Fibroblast of lung (primary cell): Measurements from ENCODE around the gene BCAS3. TPM values are rescaled to one million over a fixed set of nuclear protein-coding genes. Genes with fewer than 3 reads are reported as not detected.

Experiments used
- DNase-seq, 2 donors: peaks; one replicate each; pipeline versions ENCODE4 v3.0.0 to v3.0.0-alpha.2; 2010; ENCODE audit warnings: low read depth in 2 of 2
- H2AFZ ChIP-seq: 2 replicates; pipeline ENCODE4 v1.5.1; 2012; ENCODE audit warnings: low read length, control low read depth, inconsistent platforms
- H3K27ac ChIP-seq: 2 replicates; pipeline ENCODE4 v1.5.1; 2011; ENCODE audit warnings: low read length, control low read depth; ENCODE audit not compliant: insufficient read depth
- H3K27me3 ChIP-seq: 2 replicates; pipeline ENCODE4 v1.5.1; 2011; ENCODE audit warnings: mild to moderate bottlenecking, low read length; ENCODE audit not compliant: control insufficient read depth, insufficient read depth
- H3K36me3 ChIP-seq: 2 replicates; pipeline ENCODE4 v1.5.1; 2011; ENCODE audit warnings: low read length; ENCODE audit not compliant: control insufficient read depth, insufficient read depth
- H3K4me1 ChIP-seq: 2 replicates; pipeline ENCODE4 v1.5.1; 2011; ENCODE audit warnings: low read length; ENCODE audit not compliant: control insufficient read depth, insufficient read depth; ENCODE audit errors: extremely low read depth
- H3K4me2 ChIP-seq: 2 replicates; pipeline ENCODE4 v1.5.1; 2011; ENCODE audit warnings: low read length, control low read depth; ENCODE audit not compliant: insufficient read depth; ENCODE audit errors: extremely low read depth
- H3K4me3 ChIP-seq, 4 experiments: fragments of 200-600 bp in 1 of 4; sonication (generic) in 1 of 4; replicated peaks in 1 of 4; 2 replicates each; pipeline ENCODE4 v1.5.1; 2011 to 2016; ENCODE audit warnings: low read length in 4 of 4, low read depth in 3 of 4, mild to moderate bottlenecking in 3 of 4, control low read depth in 2 of 4, inconsistent platforms in 1 of 4, mixed read lengths in 1 of 4; ENCODE audit not compliant: insufficient read depth in 1 of 4; ENCODE audit errors: control extremely low read depth in 1 of 4
- H3K79me2 ChIP-seq: 2 replicates; pipeline ENCODE4 v1.5.1; 2012; ENCODE audit warnings: mild to moderate bottlenecking, low read length, inconsistent platforms; ENCODE audit not compliant: control insufficient read depth, insufficient read depth
- H3K9ac ChIP-seq: 2 replicates; pipeline ENCODE4 v1.5.1; 2011; ENCODE audit warnings: mild to moderate bottlenecking, low read length, control low read depth; ENCODE audit not compliant: insufficient read depth
- H3K9me3 ChIP-seq: 2 replicates; pipeline ENCODE4 v1.5.1; 2012; ENCODE audit warnings: low read depth, low read length; ENCODE audit not compliant: control insufficient read depth, insufficient read depth
- H4K20me1 ChIP-seq: 2 replicates; pipeline ENCODE4 v1.5.1; 2011; ENCODE audit warnings: low read length; ENCODE audit not compliant: control insufficient read depth, insufficient read depth; ENCODE audit errors: extremely low read depth
- EZH2 ChIP-seq: IDR thresholded peaks from 2 replicates; pipeline ENCODE4 v1.5.1; 2012; ENCODE audit warnings: low read length, control low read depth, mild to moderate bottlenecking; ENCODE audit errors: missing control alignments
- polyA plus RNA-seq, 2 donors: library from polyadenylated mRNA; depleted of rRNA in 1 of 2; stranded (reverse) in 1 of 2; unstranded in 1 of 2; fragments of >200 nt; gene quantifications; 2 replicates each; pipeline ENCODE4 v1.2.1, GENCODE V29; 2011 to 2012; ENCODE audit warnings: missing spikeins in 1 of 2
- total RNA-seq: library from RNA; depleted of rRNA; stranded (reverse); fragments of >200 nt; gene quantifications from 2 replicates; pipeline ENCODE4 v1.2.1, GENCODE V29; 2014
- TF ChIP-seq, protein P1 (sequence below), 2 donors: IDR thresholded peaks in 1 of 2; conservative IDR thresholded peaks in 1 of 2; 1 replicate in 1 of 2; 2 replicates in 1 of 2; pipeline ENCODE4 v1.5.1; 2011 to 2012; ENCODE audit warnings: low read length in 2 of 2, control low read depth in 1 of 2, inconsistent platforms in 1 of 2, low read depth in 1 of 2, mild to moderate bottlenecking in 1 of 2

The BCAS3 gene
- total and polyA plus RNA-seq, 2 donors (not counting 1 experiment from before 2014, with no cell fraction given), result 9.9 to 43.6 TPM

DNA sequence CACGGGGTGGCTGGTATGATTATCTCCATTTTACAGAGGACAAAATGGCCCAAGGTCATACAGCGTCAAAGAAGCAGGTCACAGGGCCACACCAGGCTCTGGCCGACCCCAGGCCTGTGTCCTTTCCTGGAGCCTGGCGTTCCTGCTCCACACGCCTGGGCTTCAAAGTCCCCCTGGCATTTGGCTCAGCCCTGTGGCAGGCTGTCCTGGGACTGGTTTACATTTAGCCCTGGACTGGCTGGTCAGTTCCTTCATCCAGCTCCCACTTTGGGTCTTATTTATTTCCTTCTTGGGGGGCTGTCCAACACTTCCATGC is 737.2 kb downstream of the BCAS3 start:
- no peaks in the 10 kb centered on the region for H3K27me3 ChIP-seq
- H3K4me1 ChIP-seq, result peaks cover 32% of the 10 kb centered on the region
- H3K79me2 ChIP-seq, result peaks cover 26% of the 10 kb centered on the region
- H3K9ac ChIP-seq, result no peak overlapping the region
- H3K4me3 ChIP-seq, result peak overlapping the region in 1 of 4 experiments; percentile 81
- H3K36me3 ChIP-seq, result no peaks in the 10 kb centered on the region
- no peaks in the 10 kb centered on the region for H3K9me3 ChIP-seq
- H2AFZ ChIP-seq, result no peak overlapping the region
- no peak overlapping the region for H3K4me2 ChIP-seq
- H4K20me1 ChIP-seq, result no peaks in the 10 kb centered on the region
- no peak for TF ChIP-seq EZH2
- TF ChIP-seq, protein P1, sequence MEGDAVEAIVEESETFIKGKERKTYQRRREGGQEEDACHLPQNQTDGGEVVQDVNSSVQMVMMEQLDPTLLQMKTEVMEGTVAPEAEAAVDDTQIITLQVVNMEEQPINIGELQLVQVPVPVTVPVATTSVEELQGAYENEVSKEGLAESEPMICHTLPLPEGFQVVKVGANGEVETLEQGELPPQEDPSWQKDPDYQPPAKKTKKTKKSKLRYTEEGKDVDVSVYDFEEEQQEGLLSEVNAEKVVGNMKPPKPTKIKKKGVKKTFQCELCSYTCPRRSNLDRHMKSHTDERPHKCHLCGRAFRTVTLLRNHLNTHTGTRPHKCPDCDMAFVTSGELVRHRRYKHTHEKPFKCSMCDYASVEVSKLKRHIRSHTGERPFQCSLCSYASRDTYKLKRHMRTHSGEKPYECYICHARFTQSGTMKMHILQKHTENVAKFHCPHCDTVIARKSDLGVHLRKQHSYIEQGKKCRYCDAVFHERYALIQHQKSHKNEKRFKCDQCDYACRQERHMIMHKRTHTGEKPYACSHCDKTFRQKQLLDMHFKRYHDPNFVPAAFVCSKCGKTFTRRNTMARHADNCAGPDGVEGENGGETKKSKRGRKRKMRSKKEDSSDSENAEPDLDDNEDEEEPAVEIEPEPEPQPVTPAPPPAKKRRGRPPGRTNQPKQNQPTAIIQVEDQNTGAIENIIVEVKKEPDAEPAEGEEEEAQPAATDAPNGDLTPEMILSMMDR (conservative IDR thresholded peaks at IDR 0.05 in 1 of 2, IDR thresholded peaks at IDR 0.05 in 1 of 2; ENCODE audit: low read depth in 1 of 2, low read length in 2 of 2), result no peak
- H3K27ac ChIP-seq, result peak overlapping the region; percentile 57
- no peak for DNase-seq

DNA sequence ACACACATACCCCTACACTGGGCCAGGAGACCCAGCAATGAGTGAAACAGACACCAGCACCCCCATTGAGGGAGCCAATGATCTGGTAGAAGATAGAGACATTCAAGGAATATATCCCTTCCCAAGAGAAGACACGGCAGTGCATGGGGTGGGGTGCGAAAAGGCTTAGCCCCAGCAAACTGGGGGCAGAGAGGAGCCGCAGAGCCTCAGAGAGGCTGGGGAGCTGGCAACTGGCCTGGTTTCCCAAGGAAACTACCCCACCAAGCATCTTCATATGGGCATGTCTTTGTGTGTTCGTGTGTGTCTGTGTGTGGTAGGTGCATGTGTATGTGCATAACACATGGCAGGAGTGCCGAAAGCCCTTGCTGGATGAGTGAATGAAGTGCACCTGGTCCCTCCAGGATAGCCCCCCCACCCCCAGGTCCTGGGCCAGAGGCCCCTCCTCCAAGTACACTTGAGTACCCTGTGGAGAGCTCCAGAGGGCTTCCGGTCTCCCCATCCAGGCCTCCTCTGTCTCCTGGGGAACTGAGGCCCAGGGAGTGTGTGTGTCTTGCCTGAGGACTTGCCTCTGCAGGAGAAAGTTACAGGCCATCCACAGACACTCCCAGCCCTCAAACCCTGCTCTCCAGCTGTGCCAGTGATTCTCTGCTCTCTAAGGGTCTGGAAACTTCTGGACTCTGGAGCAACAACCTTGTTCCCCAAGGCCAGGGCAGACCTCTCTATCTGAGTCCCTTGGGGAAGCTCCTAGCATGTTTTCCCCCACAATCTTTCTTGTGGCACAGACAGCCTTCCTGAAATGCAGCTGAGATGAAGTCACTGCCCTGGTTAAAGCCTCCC is 737.9 kb downstream of the BCAS3 start:
- Histone ChIP-seq H3K9me3 (no peaks in the 10 kb centered on the region), H3K27ac (peak overlapping the region; percentile 38), H3K4me1 (peaks cover 28% of the 10 kb centered on the region), H4K20me1 (no peaks in the 10 kb centered on the region), H3K4me3 (no peak overlapping the region), H2AFZ (no peak overlapping the region), H3K4me2 (no peak overlapping the region), H3K36me3 (no peaks in the 10 kb centered on the region), H3K27me3 (no peaks in the 10 kb centered on the region), H3K79me2 (peaks cover 19% of the 10 kb centered on the region), H3K9ac (no peak overlapping the region)
- no peak for TF ChIP-seq EZH2
- TF ChIP-seq, protein P1 (conservative IDR thresholded peaks at IDR 0.05 in 1 of 2, IDR thresholded peaks at IDR 0.05 in 1 of 2; ENCODE audit: low read depth in 1 of 2, low read length in 2 of 2), result no peak
- DNase-seq, result peak in 1 of 2 donors; percentile 40

DNA sequence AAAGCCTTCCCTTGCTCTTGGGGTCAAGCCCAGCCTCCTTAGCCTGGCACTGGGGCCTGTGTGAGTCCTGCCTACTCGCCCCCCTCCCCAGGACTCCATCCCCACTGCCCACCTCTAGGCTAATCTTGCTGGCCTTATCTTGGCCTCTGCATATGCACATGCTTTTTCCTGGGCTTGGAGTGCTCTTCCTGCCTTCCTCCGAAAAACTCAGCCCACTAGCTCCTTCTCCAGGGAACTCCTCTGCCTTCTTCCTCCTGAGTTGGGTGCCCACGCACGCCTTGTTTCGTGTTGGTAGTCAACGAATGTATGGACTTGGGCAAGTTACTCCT is 738.5 kb downstream of the BCAS3 start:
- Histone ChIP-seq H3K9me3 (no peaks in the 10 kb centered on the region), H3K4me3 (peak overlapping the region in 1 of 4 experiments; percentile 20), H4K20me1 (no peaks in the 10 kb centered on the region), H3K27me3 (no peaks in the 10 kb centered on the region), H3K4me2 (no peak overlapping the region), H3K36me3 (no peaks in the 10 kb centered on the region), H3K4me1 (peaks cover 28% of the 10 kb centered on the region), H2AFZ (no peak overlapping the region), H3K9ac (no peak overlapping the region), H3K79me2 (peaks cover 19% of the 10 kb centered on the region), H3K27ac (peak overlapping the region; percentile 38)
- no peak for DNase-seq
- no peak for TF ChIP-seq EZH2
- TF ChIP-seq, protein P1 (conservative IDR thresholded peaks at IDR 0.05 in 1 of 2, IDR thresholded peaks at IDR 0.05 in 1 of 2; ENCODE audit: low read depth in 1 of 2, low read length in 2 of 2), result no peak
